CD4-positive, alpha-beta T cell treated with Interleukin-15 for 1 hour (primary cell): ENCODE results near the gene LPP.
A peak's percentile ranks its signal among the peaks of the same experiment; 100 is the strongest.

Experiments
- DNase-seq: peaks from one replicate; pipeline ENCODE4 v3.0.0-alpha.2; 2020

LPP gene

DNA sequence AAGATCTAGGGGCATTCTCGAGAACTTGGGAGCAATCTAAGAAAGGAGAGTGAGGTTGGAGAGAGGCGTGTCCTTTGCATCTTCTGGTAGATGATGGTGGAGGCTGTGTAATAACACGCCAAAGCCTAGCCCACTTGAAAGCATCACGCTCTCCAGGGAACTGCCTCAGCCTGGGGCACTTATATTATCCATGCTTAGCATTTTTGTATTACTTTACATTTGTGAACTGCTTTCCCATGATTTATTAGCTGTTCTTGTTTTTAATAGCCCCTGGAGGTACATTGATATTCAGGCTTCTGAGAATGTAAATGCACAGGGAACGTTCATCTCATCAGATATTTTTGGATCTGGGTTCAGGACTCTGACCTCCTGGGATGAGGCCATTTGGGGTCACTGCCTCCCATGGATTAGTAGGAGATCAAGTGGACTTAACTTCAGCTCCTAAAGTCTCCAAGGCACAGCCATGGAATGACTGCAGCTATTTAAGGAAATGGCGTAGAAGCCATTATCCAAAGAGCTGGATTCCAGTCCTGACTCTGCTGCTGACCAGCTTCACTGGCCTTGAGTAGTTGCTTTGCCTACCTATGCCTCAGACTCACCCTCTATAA is 124.9 kb downstream of the LPP start:
- no peak for DNase-seq

DNA sequence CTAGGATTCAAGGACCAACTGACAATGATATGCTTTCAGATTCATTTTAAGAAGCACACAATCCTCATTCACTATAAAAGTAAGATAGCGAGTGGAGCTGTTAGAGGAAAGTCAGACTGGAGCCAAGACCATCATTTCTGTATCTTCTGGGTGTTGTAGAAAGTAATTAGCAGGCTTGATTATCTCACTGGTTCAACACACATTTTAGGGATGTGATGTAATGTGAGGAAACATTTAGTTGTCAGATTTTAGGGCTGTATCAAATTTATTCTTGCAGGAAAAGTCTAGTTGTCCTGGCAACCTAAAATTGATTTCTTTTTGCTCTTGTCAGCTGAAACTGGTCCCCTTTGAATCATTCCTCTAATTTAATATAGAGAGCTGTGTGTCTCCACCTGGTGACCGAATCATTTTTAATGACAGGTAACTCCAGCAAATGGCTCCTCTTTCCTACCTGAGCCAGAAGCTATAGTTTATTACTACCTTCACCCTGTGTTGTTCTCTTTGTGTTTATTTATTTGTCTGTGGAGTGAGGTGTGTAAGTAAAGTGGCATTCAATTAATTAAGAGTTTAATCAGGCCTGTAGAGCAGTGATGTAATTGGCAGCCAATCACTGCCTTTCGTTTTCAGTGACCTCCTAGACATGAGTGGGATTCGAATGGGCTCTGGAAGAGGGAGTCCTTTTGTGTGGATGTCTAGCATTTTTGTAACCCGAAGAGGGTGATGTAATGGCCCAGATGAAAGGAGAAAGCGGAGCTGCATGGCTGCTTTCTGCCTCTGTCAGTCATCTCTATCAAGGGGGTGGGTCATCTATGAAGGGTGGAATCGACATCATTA is 125.8 kb downstream of the LPP start:
- no peak for DNase-seq

DNA sequence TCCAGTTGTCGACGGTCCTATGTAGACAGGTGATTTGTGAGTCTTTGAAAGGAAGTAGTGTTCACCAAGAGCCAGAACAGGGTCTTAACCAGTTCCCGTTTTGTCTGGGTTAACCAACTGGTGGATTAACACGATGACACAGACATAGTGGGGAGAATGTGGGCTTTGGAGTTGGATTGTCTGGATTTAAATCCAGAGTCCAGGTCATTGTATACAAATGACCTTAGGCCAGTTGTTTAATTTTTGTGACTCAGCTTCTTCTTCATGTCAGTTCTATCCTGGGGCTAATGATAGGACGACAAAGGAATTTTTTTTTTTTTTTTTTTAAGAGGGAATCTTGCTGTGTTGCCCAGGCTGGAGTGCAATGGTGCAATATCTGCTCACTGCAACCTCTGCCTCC is 126.7 kb downstream of the LPP start:
- no peak for DNase-seq

DNA sequence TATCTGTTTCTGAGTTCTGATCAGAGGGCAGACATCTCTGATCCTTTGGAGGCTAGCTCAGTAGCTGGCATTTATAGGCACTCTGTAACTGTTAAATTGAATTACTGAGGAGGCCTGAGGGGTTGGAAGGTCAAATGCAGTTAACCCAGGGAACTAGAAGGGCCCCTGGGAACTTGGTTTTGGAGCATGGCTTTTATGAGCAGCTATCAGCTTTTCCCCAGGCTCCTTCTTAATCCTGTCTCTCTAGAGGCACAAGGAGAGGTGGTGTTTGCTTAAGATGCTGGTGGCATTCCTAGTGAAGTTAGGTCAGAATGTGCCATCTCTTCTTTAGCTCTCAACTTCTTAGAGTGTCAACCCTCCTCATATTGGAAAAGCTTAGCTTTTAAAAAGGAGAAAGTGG is 128.9 kb downstream of the LPP start:
- DNase-seq: no peak

DNA sequence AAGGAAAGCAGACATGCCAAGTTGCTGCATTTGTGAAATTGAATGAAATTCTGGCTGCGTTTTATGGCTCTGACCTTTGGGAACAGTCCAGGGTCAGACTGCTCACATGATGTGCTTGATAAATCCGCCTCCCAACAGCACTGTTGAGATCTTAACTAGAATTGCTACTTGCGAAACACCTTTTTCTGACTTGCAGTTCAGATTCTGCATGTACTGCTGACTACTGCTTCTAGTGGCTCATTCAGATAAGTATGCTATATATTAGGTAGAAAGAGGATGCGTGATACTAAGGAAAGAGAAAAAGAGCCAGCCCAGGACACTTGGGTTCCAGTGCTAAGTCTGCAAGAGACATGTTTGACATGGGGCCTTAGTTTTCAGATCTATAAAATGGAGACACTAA is 129.4 kb downstream of the LPP start:
- DNase-seq: no peak

DNA sequence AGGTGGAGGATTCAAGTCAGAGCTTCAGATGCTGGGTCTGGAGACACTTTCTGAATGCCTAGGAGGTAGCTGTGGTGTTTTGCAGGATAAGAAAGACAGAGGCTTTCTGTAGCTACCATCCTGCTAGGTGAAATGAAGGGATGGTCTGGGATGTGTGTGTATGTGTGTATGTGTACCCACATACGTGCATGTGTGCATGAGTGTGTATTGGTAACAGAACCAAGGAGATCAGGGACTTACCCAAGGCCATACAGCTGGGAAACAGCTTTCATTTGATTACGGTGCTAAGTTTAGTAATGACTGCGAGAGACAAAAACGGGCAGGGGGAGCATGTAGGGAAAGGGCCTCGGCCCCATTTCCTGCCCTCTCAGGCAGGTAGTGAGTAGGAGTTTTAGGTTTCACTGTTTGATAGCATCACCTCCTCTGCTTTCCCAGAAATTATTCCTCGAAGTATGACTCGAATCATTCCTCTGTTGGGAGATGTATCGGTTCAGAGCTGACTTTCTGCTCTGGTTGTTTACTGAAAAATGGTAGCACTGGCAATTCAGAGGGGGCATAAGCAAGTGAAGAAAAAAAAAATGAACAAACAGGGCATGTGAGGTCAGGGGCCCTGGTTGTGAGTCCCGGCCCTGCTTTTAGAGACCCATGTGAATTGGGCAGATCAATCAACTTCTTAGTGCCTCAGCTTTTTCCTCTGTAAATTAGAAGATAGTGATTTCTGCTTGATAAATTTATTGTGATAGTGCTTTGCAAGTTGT is 130.7 kb downstream of the LPP start:
- no peak for DNase-seq

DNA sequence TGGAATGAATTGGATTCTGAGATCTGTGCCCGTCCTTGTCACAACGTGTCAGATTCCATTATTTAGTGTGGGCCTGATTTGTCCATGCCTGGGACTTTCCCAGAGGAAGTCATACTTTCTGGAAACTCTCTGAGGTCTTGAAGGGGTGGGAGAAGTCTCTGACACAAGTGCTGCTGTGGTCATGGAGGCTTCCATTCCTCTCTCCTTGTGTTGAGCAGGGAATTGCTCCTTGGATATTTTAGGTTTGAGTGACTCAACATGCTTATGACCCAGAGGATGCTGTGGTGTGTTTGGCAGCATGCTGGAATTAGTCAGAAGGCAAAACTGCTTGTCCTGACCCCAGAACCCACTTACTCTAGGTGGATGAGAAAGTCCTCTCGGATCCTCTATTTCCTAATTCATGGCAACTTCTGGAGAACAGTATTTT is 132.1 kb downstream of the LPP start:
- no peak for DNase-seq

DNA sequence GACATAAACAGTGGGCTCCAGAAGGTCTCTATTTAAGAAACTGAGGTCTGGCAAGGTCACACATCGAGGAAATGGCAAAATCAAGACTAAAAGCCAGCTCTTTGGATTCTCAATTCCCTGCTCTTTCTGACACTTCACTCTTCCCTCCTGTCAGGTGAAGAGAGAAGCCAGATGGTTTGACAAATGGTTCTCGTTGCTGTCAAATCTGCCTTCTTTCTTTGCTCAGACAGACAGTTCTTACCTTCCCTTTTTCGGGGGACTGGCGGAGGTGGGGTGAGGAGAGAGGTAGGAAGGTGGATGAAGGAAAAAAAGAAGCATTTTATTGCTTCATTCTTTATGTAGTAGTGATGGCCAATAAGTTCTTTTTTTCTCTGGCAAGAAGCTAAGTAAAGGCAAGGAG is 133.4 kb downstream of the LPP start:
- no peak for DNase-seq

DNA sequence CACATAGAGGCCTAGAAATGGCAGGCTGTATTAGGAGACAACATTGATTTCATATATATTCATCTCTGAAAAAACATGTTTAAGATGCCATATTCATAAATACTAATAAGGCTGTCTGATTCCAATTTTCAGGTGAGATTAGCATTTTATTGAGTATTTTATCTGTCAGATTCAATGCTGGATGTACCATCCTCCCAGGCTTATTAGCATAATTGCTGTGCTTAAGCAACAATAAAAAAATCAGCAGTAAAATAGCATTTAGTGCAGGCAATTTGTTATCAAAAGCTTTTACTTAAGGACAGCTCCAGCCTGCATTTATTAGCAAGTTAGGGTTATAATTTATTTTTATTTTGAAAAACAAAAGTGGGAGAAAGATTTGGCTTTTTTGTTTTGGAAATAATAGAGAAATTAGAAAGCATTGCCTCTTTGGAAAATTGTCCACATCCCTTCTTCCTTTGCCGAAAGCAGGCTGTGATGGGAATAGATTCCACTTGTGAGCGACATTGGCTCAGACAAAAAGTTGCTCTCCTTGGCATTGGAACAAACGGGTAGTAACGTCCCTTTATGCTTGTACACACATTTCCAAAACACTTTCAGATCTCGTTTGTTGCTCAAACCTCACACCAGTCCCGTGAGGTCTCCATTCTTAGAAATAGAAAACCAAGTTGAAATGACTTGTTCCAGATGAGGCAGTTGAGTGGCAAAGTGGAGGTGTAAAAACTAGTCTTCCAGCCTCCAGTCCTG is 134.0 kb downstream of the LPP start:
- no peak for DNase-seq

DNA sequence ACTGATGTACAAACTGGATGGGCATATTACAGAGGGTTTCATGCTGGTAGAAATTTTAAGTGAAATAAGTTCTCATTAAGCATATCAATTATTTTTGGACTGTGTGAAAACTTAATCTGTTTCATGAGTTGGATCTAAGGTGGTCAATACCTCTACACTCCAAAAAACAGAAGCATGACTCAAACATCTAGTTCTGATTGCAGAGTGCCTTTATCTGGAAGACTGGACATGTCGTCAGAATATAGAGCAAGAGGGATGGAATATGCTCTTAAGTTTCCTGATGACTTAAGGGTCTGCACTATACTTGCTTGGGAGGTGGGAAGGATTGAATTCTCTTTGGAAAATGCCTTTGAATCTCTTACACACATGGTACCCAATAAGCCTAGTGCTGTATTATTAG is 138.3 kb downstream of the LPP start:
- DNase-seq: no peak

DNA sequence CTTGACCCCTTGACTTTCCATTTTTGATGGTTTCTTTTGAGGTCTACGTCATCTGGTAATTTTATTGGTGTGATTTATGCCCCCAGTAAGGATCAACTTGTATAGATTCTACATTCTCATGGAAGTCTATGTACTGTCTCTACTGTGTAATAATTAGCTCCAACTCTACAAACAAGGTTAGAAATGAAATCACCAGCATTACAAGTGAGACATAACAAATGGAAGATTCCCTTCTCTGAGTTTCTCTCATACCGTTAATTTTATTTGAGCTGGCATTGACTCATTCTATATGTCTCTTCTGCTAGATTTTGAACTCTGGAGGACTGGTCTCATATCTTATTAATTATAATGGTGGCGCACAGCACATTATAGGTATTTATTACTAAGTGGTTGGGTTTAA is 138.9 kb downstream of the LPP start:
- DNase-seq: no peak

DNA sequence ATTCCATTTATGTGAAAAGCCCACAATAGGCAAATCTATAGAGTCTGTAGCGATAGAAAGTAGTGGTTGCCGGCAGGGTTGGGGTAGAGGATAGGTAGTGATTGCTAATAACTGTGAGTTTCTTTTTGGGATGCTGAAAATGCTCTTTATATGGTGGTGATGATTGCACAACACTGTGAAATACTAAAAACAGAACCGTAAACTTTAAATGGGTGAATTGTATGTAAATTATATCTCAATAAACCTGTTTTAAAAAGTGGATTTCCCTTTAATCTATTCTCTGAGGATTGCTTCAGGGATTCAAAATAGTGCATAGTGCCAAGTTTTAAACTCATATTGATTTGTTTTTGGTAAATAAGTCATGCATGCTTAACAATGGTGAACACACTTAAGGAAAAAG is 140.2 kb downstream of the LPP start:
- no peak for DNase-seq

DNA sequence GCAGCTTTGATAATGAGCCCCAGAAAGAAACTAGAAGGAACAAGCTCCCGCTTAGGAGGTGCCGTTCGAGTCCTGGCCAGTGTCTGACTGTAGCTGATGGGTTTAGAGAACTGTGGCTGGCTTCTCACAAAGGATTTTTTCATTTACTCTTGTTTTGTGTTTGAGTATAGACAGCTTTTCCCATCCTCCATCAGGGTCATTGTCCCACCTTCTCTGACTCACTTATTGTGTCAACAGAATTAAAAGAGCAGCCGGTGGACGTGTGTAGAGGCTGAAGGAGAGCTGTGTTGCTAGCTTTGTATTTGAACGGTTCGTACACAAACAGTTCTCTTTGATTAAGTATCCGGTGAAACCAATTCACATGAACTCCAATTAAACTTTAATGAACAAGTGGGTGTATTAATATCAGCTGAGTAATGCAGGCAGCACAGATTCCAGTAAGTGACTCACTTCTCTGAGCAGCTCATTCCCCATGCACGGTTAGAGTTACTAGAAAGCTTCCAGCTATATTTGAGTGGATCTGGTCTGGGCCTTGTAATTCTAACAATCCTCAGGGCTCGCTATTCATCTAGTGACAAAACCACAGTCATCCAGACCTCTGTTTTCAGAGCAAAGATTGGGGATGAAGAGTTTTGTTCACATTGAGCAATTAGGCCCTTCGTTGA is 141.0 kb downstream of the LPP start:
- no peak for DNase-seq

DNA sequence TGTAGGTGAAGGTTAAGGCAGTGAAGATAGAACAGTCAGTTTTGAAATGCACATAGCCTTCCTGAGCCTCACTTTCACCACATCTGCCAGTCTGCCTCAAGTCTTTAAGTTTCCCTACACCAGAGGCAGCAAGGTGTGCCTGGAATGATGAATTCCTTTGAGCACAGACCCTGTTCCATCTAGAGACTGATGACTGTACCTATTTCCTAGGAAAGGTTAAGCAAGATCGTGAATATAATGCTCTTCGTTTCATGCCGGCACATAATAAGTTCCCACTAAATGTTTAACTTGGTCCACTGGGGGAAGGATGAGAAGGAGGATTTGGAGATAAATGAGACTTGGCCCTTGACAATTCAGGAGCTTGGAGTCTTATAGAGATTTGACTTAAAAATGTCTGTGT is 141.9 kb downstream of the LPP start:
- no peak for DNase-seq

DNA sequence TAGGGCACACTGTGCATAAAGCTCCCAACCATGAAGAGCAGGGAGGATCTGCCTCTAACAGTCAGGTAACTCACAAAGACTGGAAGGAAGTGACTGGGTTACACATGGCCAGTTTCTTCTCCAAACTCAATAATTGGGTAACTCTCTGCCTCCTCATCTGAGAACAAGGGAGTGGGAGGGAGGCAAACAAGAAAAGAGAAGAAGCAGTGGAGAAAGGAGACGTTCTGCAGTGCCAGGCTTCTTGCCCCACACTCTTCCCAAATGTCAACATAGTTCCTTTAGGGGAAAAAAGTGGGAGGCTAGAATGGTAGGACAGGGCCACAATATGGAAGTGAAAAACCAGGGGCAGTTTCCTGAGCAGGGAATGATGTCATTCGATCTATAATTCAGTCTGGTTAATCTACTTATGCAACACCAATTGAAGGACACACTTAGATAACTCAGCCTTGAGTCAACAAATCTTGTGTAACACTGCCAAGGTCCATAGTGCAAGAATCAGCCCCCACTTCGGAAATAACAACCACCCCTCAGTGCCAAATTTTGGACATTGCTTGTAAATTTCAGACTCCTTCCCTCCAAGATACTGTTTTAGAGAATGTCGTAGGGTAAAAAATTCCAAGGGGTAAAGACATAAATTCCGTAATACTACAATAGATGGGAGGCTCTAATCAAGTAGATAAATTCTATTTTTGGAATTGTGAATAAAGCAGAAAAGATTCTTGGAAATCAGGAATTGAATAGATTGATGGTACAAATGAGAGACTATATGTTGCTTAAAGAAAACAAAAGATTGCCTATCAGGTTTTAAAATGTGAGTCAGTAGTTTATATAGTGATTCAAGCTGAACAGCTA is 143.0 kb downstream of the LPP start:
- peak; percentile 48 for DNase-seq

DNA sequence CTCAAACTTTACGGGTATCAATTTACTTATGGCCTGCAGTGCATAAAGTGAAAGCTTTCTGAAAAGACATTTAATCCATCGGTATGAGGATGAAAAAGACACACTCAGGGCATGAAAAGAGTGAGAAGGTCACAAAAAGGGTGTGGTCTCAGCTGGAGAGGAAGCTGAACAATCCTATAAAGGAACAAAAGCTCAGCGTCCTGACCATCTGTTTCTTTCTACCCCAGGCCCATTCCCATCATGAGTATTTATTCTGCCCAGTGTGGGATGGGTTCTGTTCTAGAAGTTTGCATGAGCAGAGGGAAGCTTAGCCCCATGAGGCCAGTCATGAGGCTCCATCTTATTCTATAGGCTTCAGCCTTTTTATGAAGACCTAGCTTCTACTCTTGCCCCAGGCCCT is 144.6 kb downstream of the LPP start:
- DNase-seq: no peak

DNA sequence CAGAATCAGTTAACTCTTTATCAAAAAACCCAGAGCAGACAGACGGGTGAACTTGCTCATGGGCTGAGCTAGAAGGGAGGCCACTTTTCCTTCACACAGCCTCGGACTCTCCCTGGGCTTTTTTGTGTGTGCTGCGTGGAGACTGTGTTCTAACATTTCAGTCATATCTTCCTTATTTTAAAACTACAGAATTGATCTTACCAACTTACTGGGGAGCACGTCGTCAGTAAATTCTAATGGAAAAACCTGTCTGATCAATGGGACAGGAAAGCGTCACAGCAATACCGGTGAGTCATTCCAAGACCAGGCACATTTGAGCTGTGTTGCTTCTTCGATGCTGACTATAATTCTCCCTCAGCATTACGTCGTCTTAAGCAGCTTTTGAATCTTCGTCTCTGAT is 145.1 kb downstream of the LPP start:
- no peak for DNase-seq

DNA sequence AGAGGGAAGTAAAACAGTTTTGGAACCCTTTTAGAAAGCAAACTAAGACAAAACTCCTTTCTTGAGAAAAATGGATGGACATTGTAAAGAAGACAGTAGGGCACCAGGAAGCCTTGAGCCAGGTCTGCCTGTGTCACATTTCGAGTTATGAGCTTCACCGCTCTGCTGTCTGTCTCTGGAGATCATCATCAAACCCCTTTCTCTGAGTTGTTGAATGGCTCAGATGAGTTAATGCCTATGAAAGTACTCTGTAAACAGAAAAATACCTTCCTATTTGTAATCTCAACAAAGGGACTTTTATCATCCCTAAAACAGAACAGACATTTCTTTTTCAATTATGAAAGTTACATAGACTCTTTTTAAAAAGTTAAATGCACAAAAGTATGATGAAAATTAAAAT is 145.8 kb downstream of the LPP start:
- DNase-seq: no peak

DNA sequence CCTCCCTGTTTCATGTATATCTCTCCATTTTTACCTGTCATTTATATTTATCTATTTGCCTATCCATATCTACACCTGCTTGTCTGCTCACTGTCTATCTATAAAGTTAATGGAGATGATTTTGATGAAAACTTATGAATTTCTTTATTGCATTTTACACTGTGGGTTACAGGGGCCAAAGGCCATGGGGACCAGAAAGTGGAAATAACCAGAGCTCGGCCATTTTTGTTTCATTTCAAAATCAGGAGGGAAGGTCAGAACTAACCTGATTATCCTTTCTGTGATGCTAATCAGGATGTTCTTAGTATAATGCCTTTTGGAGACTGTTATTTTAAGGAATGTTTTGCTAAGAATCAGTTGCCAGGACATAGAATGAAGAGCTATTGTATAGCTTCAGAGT is 147.2 kb downstream of the LPP start:
- no peak for DNase-seq

DNA sequence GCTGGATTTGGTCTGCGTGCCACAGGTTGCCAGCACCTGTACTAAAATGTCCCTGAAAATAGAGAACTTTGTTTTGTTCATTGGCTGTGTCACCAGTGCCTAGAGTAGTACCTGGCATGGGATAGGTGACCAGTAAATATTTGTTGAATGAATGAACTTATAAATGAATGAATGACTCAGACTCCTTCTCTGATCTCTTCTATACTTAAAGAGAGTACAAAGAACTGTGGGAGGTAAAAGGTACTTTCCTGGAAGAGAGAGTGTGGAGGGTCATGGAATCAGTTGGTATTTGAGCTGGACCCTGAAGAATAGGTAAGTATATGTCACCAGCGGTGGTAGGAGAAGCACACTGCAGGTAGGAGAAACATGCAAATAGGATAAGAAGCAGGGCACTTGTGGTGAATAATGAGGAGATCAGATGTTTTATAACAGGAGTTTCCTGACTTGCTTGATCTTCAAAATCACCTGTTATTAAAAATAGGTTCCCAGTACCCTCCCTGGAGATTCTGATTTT is 149.4 kb downstream of the LPP start:
- DNase-seq: no peak

DNA sequence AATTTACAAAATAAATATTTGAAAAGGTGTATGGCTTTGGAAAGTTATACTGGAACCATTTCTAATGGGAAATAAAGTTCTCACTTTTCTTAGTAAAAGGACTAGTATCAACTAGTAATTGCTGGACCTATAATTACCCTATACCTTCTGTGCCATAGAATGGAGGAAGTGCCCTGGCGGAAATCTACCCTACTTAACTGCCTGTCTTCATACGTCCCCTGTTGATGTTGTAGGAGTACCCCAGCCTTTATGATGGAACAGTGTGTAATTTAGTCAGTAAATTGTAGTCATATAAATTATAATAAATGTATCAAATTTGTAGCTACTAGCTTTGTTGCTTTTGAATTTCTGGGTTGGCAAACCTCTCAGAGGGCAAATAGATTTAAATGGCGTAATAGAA is 149.9 kb downstream of the LPP start:
- no peak for DNase-seq

DNA sequence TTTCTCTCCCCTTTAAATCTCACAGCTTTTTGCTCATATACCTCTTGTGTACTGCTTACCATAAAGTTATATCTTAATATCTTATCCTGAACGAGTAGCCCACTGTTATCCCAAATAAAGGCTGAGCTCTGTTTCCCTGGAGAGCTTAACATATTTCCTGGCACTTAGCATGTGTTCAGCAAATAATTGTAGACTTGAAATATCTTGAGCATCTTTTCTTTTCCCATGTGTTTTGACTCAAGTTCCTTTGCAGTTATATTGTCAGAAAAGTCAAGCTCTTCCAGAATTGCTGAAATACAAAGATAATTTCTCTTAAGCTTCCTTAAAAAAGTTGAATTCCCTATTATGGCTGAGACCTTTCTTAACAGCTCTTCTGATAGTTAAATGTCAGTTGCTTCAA is 150.5 kb downstream of the LPP start:
- DNase-seq: no peak
